Astrocyte (in vitro differentiated cells and primary cell): ENCODE data around the gene CYP4F8. TPM values are rescaled to one million over a fixed set of nuclear protein-coding genes. Genes with fewer than 3 reads are reported as not detected.

Experiments
- DNase-seq: peaks from one replicate; pipeline ENCODE4 v3.0.0-alpha.2; 2010; ENCODE audit warnings: low read depth
- FAIRE-seq: peaks from 2 replicates; lab custom pipeline; 2011; peaks lifted over from hg19 to GRCh38; lab: Jason Lieb, UNC
- H2AFZ ChIP-seq: 2 replicates; pipeline ENCODE4 v1.6.0; 2012; ENCODE audit warnings: low read depth, low read length, inconsistent platforms
- H3K27ac ChIP-seq: 2 replicates; pipeline ENCODE4 v1.5.1; 2011; ENCODE audit warnings: low read depth, low read length, inconsistent platforms
- H3K27me3 ChIP-seq: 2 replicates; pipeline ENCODE4 v1.6.0; 2011; ENCODE audit warnings: low read length, inconsistent platforms; ENCODE audit not compliant: insufficient read depth
- H3K36me3 ChIP-seq: 2 replicates; pipeline ENCODE4 v1.5.1; 2011; ENCODE audit warnings: low read length, inconsistent platforms; ENCODE audit not compliant: insufficient read depth
- H3K4me1 ChIP-seq: 2 replicates; pipeline ENCODE4 v1.5.1; 2011; ENCODE audit warnings: low read length, inconsistent platforms; ENCODE audit not compliant: insufficient read depth
- H3K4me2 ChIP-seq: 2 replicates; pipeline ENCODE4 v1.6.0; 2012; ENCODE audit warnings: low read length, inconsistent platforms
- H3K4me3 ChIP-seq: 2 replicates; pipeline ENCODE4 v1.5.1; 2011; ENCODE audit warnings: low read depth, mild to moderate bottlenecking, low read length, inconsistent platforms; ENCODE audit not compliant: insufficient read depth
- H3K79me2 ChIP-seq: 2 replicates; pipeline ENCODE4 v1.6.0; 2012; ENCODE audit warnings: mild to moderate bottlenecking, low read length, inconsistent platforms; ENCODE audit not compliant: insufficient read depth
- H3K9ac ChIP-seq: 2 replicates; pipeline ENCODE4 v1.6.0; 2012; ENCODE audit warnings: mild to moderate bottlenecking, low read length, inconsistent platforms
- H3K9me3 ChIP-seq: 2 replicates; pipeline ENCODE4 v1.5.1; 2012; ENCODE audit warnings: low read depth, mild to moderate bottlenecking, low read length, inconsistent platforms; ENCODE audit not compliant: insufficient read depth
- H4K20me1 ChIP-seq: 2 replicates; pipeline ENCODE4 v1.6.0; 2012; ENCODE audit warnings: low read length, inconsistent platforms; ENCODE audit not compliant: insufficient read depth
- H3K27ac Mint-ChIP-seq: one replicate; pipeline ENCODE4 v1.8.0; 2021; ENCODE audit warnings: mild to moderate bottlenecking, mixed read lengths; ENCODE audit not compliant: unreplicated experiment
- H3K27me3 Mint-ChIP-seq: one replicate; pipeline ENCODE4 v1.8.0; 2021; ENCODE audit warnings: low read depth, mixed read lengths; ENCODE audit not compliant: unreplicated experiment
- H3K36me3 Mint-ChIP-seq: one replicate; pipeline ENCODE4 v1.8.0; 2021; ENCODE audit warnings: low read depth, mixed read lengths; ENCODE audit not compliant: unreplicated experiment
- H3K4me1 Mint-ChIP-seq: one replicate; pipeline ENCODE4 v1.8.0; 2021; ENCODE audit warnings: low read depth, mixed read lengths; ENCODE audit not compliant: unreplicated experiment
- H3K4me3 Mint-ChIP-seq: one replicate; pipeline ENCODE4 v1.8.0; 2021; ENCODE audit warnings: mild to moderate bottlenecking, moderate library complexity, mixed read lengths; ENCODE audit not compliant: unreplicated experiment
- H3K9me3 Mint-ChIP-seq: one replicate; pipeline ENCODE4 v1.8.0; 2021; ENCODE audit warnings: mild to moderate bottlenecking, mixed read lengths; ENCODE audit not compliant: unreplicated experiment
- EZH2 ChIP-seq: IDR thresholded peaks from 2 replicates; pipeline ENCODE4 v1.6.1; 2012; ENCODE audit warnings: mild to moderate bottlenecking, low read length, inconsistent platforms; ENCODE audit not compliant: insufficient read depth
- total RNA-seq: library from RNA; stranded (reverse); gene quantifications from 2 replicates; pipeline ENCODE4 v1.2.1, GENCODE V29; 2021
- TF ChIP-seq, protein P1 (sequence below): IDR thresholded peaks from 2 replicates; pipeline ENCODE4 v1.5.1; 2011; ENCODE audit warnings: low read depth, mild to moderate bottlenecking, inconsistent platforms, low read length, moderate library complexity; ENCODE audit not compliant: insufficient read depth

CYP4F8 gene
- total RNA-seq, 1 donor from 2014 or later = not detected

DNA sequence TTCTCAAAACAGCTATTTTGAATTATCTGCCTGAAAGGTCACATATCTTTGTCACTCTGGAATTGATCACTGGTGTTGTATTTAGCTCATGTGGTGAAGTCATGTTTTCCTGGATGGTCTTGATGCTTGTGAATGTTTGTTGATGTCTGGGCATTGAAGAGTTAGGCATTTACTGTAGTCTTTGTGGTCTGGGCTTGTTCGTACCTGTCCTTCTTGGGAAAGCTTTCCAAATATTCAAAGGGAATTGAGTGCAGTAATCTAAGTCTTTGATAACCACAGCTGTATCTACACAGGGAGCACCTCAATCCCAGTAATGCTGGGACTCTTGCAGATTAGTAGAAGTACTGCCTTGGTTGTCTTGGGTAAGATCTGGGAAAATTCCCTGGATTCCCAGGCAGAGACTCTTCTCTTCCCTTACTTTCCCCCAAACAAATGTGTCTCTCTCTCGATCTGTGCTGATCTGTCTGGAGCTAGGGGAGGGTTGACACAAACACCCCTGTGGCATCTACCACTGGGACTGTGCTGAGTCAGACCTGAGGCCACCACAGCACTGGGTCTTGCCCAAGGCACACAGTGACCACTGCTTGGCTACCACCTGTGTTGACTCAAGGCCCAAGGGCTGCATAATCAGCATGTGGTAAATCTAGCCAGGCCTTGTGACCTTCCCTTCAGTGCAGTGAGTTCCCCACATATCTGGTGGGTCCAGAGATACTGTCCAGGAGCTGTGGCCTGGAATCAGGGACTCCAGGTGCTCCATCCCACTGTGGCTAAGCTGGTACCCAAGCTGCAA lies 20.2 kb downstream of the CYP4F8 start:
- DNase-seq = no peak
- no peaks in the 10 kb centered on the region for H3K4me1 ChIP-seq
- H3K36me3 Mint-ChIP-seq = no peaks in the 10 kb centered on the region
- no peaks in the 10 kb centered on the region for H3K9me3 ChIP-seq
- no peaks in the 10 kb centered on the region for H4K20me1 ChIP-seq
- no peaks in the 10 kb centered on the region for H3K27me3 Mint-ChIP-seq
- H3K79me2 ChIP-seq = no peaks in the 10 kb centered on the region
- no peaks in the 10 kb centered on the region for H3K27me3 ChIP-seq
- no peak overlapping the region for H3K4me3 Mint-ChIP-seq
- TF ChIP-seq EZH2 = no peak
- H3K4me1 Mint-ChIP-seq = no peaks in the 10 kb centered on the region
- H3K9ac ChIP-seq = no peak overlapping the region
- no peak overlapping the region for H2AFZ ChIP-seq
- FAIRE-seq = no peak
- H3K4me3 ChIP-seq = no peak overlapping the region
- H3K4me2 ChIP-seq = no peak overlapping the region
- H3K27ac Mint-ChIP-seq = no peak overlapping the region
- H3K27ac ChIP-seq = no peak overlapping the region
- peaks cover 11% of the 10 kb centered on the region for H3K9me3 Mint-ChIP-seq
- H3K36me3 ChIP-seq = no peaks in the 10 kb centered on the region

DNA sequence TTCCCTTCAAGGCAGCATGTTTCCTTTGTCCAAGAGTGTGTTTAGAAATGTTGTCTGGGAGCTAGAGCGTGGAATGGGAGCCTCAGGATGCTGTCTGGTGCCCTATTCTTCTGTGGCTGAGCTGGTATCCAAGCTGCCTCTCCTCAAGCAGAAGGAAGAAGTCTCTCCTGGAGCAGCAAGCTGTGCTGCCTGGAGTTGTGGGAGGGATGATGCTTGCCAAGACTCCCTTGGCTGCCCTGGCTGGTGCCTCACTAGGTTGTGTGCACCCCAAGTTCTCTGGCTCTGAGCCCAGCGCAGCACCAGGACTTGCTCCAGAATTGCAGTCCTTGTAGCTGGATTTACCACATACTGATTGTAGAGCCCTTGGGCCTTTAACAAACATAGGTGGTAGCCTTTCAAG lies 21.0 kb downstream of the CYP4F8 start:
- no peak overlapping the region for H3K4me3 ChIP-seq
- Mint-ChIP-seq H3K4me1 (no peaks in the 10 kb centered on the region), H3K4me3 (no peak overlapping the region), H3K36me3 (no peaks in the 10 kb centered on the region), H3K27ac (no peak overlapping the region), H3K27me3 (no peaks in the 10 kb centered on the region), H3K9me3 (peaks cover 13% of the 10 kb centered on the region)
- peaks cover under 1% of the 10 kb centered on the region for H3K9me3 ChIP-seq
- H3K4me2 ChIP-seq = no peak overlapping the region
- H3K27me3 ChIP-seq = no peaks in the 10 kb centered on the region
- no peaks in the 10 kb centered on the region for H3K36me3 ChIP-seq
- H3K27ac ChIP-seq = no peak overlapping the region
- no peak for FAIRE-seq
- H2AFZ ChIP-seq = no peak overlapping the region
- H3K79me2 ChIP-seq = no peaks in the 10 kb centered on the region
- no peak for DNase-seq
- H4K20me1 ChIP-seq = no peaks in the 10 kb centered on the region
- no peak overlapping the region for H3K9ac ChIP-seq
- no peak for TF ChIP-seq EZH2
- H3K4me1 ChIP-seq = no peaks in the 10 kb centered on the region

DNA sequence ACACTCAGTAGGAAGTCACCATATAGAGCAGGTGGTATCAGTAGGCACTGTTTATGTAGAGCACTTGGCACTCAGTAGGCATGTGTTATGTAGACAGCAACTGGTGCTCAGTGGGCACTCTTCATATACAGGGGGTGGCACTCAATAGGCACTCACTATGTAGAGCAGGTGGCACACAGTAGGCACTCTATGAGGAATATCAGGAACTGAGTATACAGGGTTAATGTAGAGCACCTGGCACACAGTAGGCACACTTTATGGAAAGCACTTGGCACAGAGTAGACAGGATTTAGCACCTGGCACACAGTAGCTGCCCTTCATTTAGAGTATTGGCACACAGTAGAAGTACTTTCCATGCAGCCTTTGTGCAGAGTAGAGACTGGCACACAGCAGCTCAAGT lies 24.6 kb downstream of the CYP4F8 start:
- H3K79me2 ChIP-seq = no peaks in the 10 kb centered on the region
- no peak overlapping the region for H2AFZ ChIP-seq
- no peaks in the 10 kb centered on the region for H3K4me1 ChIP-seq
- Mint-ChIP-seq H3K4me1 (no peaks in the 10 kb centered on the region), H3K9me3 (peaks cover 19% of the 10 kb centered on the region), H3K27me3 (no peaks in the 10 kb centered on the region), H3K4me3 (no peak overlapping the region), H3K27ac (no peak overlapping the region), H3K36me3 (no peaks in the 10 kb centered on the region)
- H3K36me3 ChIP-seq = no peaks in the 10 kb centered on the region
- H4K20me1 ChIP-seq = no peaks in the 10 kb centered on the region
- DNase-seq = no peak
- H3K27ac ChIP-seq = no peak overlapping the region
- H3K4me2 ChIP-seq = no peak overlapping the region
- H3K9me3 ChIP-seq = peaks cover 8% of the 10 kb centered on the region
- H3K27me3 ChIP-seq = no peaks in the 10 kb centered on the region
- TF ChIP-seq EZH2 = no peak
- TF ChIP-seq, protein P1, sequence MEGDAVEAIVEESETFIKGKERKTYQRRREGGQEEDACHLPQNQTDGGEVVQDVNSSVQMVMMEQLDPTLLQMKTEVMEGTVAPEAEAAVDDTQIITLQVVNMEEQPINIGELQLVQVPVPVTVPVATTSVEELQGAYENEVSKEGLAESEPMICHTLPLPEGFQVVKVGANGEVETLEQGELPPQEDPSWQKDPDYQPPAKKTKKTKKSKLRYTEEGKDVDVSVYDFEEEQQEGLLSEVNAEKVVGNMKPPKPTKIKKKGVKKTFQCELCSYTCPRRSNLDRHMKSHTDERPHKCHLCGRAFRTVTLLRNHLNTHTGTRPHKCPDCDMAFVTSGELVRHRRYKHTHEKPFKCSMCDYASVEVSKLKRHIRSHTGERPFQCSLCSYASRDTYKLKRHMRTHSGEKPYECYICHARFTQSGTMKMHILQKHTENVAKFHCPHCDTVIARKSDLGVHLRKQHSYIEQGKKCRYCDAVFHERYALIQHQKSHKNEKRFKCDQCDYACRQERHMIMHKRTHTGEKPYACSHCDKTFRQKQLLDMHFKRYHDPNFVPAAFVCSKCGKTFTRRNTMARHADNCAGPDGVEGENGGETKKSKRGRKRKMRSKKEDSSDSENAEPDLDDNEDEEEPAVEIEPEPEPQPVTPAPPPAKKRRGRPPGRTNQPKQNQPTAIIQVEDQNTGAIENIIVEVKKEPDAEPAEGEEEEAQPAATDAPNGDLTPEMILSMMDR = no peak
- H3K9ac ChIP-seq = no peak overlapping the region
- FAIRE-seq = no peak
- H3K4me3 ChIP-seq = no peak overlapping the region
